ENCODE results near the gene MEDAG. TPM values are rescaled to one million over a fixed set of nuclear protein-coding genes. Genes with fewer than 3 reads are reported as not detected.

Gene MEDAG
- polyA plus RNA-seq, 1 donor (not counting 4 experiments of a cell fraction or from before 2014, with no cell fraction given): 0.03 TPM

- Histone ChIP-seq H2AFZ (ENCODE audit: control insufficient read depth, low read length) (no peak overlapping the region), H3K4me2 (ENCODE audit: control insufficient read depth, extremely low read depth, insufficient read depth, low read depth, low read length) (no peak overlapping the region), H3K79me2 (ENCODE audit: control insufficient read depth, insufficient read depth, low read length) (no peaks in the 10 kb centered on the region), H3K4me1 (ENCODE audit: control insufficient read depth, extremely low read depth, insufficient read depth, low read length) (peaks cover 17% of the 10 kb centered on the region), H3K4me3 (ENCODE audit: control insufficient read depth in 2 of 3, extremely low read depth in 1 of 3, insufficient read depth in 2 of 3, low read depth in 1 of 3, low read length in 3 of 3) (no peak overlapping the region), H3K36me3 (ENCODE audit: control insufficient read depth in 2 of 2, extremely low read depth in 1 of 2, insufficient read depth in 2 of 2, low read length in 2 of 2) (no peaks in the 10 kb centered on the region), H3K9ac (ENCODE audit: control insufficient read depth, extremely low read depth, insufficient read depth, low read length) (no peak overlapping the region), H3K27ac (ENCODE audit: control insufficient read depth, insufficient read depth, low read length) (no peak overlapping the region), H4K20me1 (ENCODE audit: control insufficient read depth, extremely low read depth, insufficient read depth, low read length) (no peaks in the 10 kb centered on the region), H3K9me1 (ENCODE audit: control insufficient read depth, extremely low read depth, insufficient read depth, low read length) (no peaks in the 10 kb centered on the region), H3K9me3 (ENCODE audit: control insufficient read depth, low read depth, low read length) (no peaks in the 10 kb centered on the region), H3K27me3 (ENCODE audit: control insufficient read depth, extremely low read depth, insufficient read depth, low read length) (peaks cover 10% of the 10 kb centered on the region)
- FAIRE-seq (peak; percentile 9), DNase-seq (ENCODE audit: low read depth, low spot score) (no peak)
- dilution Hi-C loops (cut with MboI; ENCODE audit: extremely low pct_ligation_motif_present, low sequenced_read_pairs): no loop called here
- TF ChIP-seq EZH2 (IDR thresholded peaks at IDR 0.05; ENCODE audit: low read length): no peak
- TF ChIP-seq, protein P1, sequence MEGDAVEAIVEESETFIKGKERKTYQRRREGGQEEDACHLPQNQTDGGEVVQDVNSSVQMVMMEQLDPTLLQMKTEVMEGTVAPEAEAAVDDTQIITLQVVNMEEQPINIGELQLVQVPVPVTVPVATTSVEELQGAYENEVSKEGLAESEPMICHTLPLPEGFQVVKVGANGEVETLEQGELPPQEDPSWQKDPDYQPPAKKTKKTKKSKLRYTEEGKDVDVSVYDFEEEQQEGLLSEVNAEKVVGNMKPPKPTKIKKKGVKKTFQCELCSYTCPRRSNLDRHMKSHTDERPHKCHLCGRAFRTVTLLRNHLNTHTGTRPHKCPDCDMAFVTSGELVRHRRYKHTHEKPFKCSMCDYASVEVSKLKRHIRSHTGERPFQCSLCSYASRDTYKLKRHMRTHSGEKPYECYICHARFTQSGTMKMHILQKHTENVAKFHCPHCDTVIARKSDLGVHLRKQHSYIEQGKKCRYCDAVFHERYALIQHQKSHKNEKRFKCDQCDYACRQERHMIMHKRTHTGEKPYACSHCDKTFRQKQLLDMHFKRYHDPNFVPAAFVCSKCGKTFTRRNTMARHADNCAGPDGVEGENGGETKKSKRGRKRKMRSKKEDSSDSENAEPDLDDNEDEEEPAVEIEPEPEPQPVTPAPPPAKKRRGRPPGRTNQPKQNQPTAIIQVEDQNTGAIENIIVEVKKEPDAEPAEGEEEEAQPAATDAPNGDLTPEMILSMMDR (optimal IDR thresholded peaks at IDR 0.05 in 1 of 3, IDR thresholded peaks at IDR 0.05 in 1 of 3, conservative IDR thresholded peaks at IDR 0.05 in 1 of 3; ENCODE audit: extremely low read depth in 1 of 3, insufficient read depth in 2 of 3, low read length in 3 of 3): no peak
These were observed 21.5 kb downstream of the MEDAG start for GRCh38 chr13:30927595-30927994.

- Histone ChIP-seq H2AFZ (ENCODE audit: control insufficient read depth, low read length) (peak overlapping the region; percentile 2), H4K20me1 (ENCODE audit: control insufficient read depth, extremely low read depth, insufficient read depth, low read length) (no peaks in the 10 kb centered on the region), H3K4me2 (ENCODE audit: control insufficient read depth, extremely low read depth, insufficient read depth, low read depth, low read length) (peak overlapping the region; percentile 56), H3K4me3 (ENCODE audit: control insufficient read depth in 2 of 3, extremely low read depth in 1 of 3, insufficient read depth in 2 of 3, low read depth in 1 of 3, low read length in 3 of 3) (no peak overlapping the region), H3K79me2 (ENCODE audit: control insufficient read depth, insufficient read depth, low read length) (no peaks in the 10 kb centered on the region), H3K9me1 (ENCODE audit: control insufficient read depth, extremely low read depth, insufficient read depth, low read length) (no peaks in the 10 kb centered on the region), H3K36me3 (ENCODE audit: control insufficient read depth in 2 of 2, extremely low read depth in 1 of 2, insufficient read depth in 2 of 2, low read length in 2 of 2) (no peaks in the 10 kb centered on the region), H3K9ac (ENCODE audit: control insufficient read depth, extremely low read depth, insufficient read depth, low read length) (no peak overlapping the region), H3K27me3 (ENCODE audit: control insufficient read depth, extremely low read depth, insufficient read depth, low read length) (peaks cover 17% of the 10 kb centered on the region), H3K9me3 (ENCODE audit: control insufficient read depth, low read depth, low read length) (no peaks in the 10 kb centered on the region), H3K4me1 (ENCODE audit: control insufficient read depth, extremely low read depth, insufficient read depth, low read length) (peaks cover 8% of the 10 kb centered on the region), H3K27ac (ENCODE audit: control insufficient read depth, insufficient read depth, low read length) (no peak overlapping the region)
- dilution Hi-C loops (cut with MboI; ENCODE audit: extremely low pct_ligation_motif_present, low sequenced_read_pairs): no loop called here
- DNase-seq (ENCODE audit: low read depth, low spot score) (no peak), FAIRE-seq (peak; percentile 67)
- TF ChIP-seq EZH2 (IDR thresholded peaks at IDR 0.05; ENCODE audit: low read length): no peak
- TF ChIP-seq, protein P1 (optimal IDR thresholded peaks at IDR 0.05 in 1 of 3, IDR thresholded peaks at IDR 0.05 in 1 of 3, conservative IDR thresholded peaks at IDR 0.05 in 1 of 3; ENCODE audit: extremely low read depth in 1 of 3, insufficient read depth in 2 of 3, low read length in 3 of 3): no peak
These were observed 22.9 kb downstream of the MEDAG start for GRCh38 chr13:30928978-30929377.
